ENCODE results near the gene PCGF6. TPM values are rescaled to one million over a fixed set of nuclear protein-coding genes. Genes with fewer than 3 reads are reported as not detected.
"Not testable (repeated sequence)": the region's sequence is repeated elsewhere in the genome, so short reads cannot be mapped to it uniquely, and the experiment has no call there.

The PCGF6 gene
- total and polyA plus RNA-seq, 2 donors (not counting 1 experiment from before 2014, with no cell fraction given) = 3.5 to 7.4 TPM

DNA sequence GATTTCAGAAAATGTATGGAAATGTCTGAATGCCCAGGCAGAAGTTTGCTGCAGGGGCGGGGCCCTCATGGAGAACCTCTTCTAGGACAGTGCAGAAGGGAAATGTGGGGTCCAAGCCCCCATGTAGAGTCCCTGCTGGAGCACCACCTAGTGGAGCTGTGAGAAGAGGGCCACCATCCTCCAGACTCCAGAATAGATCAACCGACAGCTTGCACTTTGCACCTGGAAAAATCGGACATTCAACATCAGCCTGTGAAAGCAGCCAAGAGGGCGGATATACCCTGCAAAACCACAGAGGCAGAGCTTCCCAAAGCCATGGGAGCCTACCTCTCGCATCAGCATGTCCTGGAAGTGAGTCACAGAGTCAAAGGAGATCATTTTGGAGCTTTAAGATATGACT, 91.0 kb downstream of the PCGF6 start:
- no peak overlapping the region for H3K4me2 ChIP-seq (replicated peaks; ENCODE audit: low read depth, low read length, poor library complexity, severe bottlenecking)
- ATAC-seq (ENCODE audit: low read depth) (no peak), DNase-seq (no peak)
- no peaks in the 10 kb centered on the region for H3K36me3 ChIP-seq (replicated peaks in 1 of 2; ENCODE audit: control extremely low read depth in 1 of 2, control insufficient read depth in 1 of 2, extremely low read depth in 1 of 2, insufficient read depth in 2 of 2, low read length in 1 of 2)
- no peaks in the 10 kb centered on the region for H3K4me1 ChIP-seq (ENCODE audit: control insufficient read depth in 2 of 2, insufficient read depth in 2 of 2, low read length in 2 of 2)
- Mint-ChIP-seq H3K4me3 (no peak overlapping the region), H3K27ac (no peak overlapping the region), H3K27me3 (peaks cover 29% of the 10 kb centered on the region), H3K4me1 (no peaks in the 10 kb centered on the region), H3K9me3 (ENCODE audit: insufficient read depth) (peaks cover 9% of the 10 kb centered on the region)
- ChIA-PET POLR2A (no interaction called here), CTCF (interaction anchor here (0.7 kb wide), 1 partner anchor 20 kb away, joined by 3 read pairs; no protein-coding TSS in a partner anchor)
- H3K9ac ChIP-seq (ENCODE audit: low read length) = no peak overlapping the region
- 100% methylated on average over 5 of the region's 5 CpGs for WGBS (ENCODE audit: insufficient coverage)
- no peaks in the 10 kb centered on the region for H3K79me2 ChIP-seq (ENCODE audit: control insufficient read depth, insufficient read depth, low read length)
- peaks cover 0 to 9% (median 4%) of the 10 kb centered on the region in 3 donors for H3K9me3 ChIP-seq (ENCODE audit: control extremely low read depth in 1 of 3, control insufficient read depth in 2 of 3, insufficient read depth in 1 of 3, low read length in 2 of 3)
- H3K27me3 ChIP-seq (replicated peaks in 1 of 4; ENCODE audit: control extremely low read depth in 1 of 4, control insufficient read depth in 3 of 4, insufficient read depth in 4 of 4, low read length in 3 of 4) = peaks cover 0 to 14% (median 2%) of the 10 kb centered on the region in 4 experiments
- no peak overlapping the region for H3K4me3 ChIP-seq (ENCODE audit: control extremely low read depth in 1 of 5, extremely low read depth in 1 of 5, insufficient read depth in 1 of 5, low read depth in 2 of 5, low read length in 4 of 5)
- intact Hi-C loops (cut with micrococcal nuclease) = no loop called here
- H2AFZ ChIP-seq (ENCODE audit: insufficient read depth, low read depth, low read length, poor library complexity, severe bottlenecking) = no peak overlapping the region
- TF ChIP-seq, protein P1, sequence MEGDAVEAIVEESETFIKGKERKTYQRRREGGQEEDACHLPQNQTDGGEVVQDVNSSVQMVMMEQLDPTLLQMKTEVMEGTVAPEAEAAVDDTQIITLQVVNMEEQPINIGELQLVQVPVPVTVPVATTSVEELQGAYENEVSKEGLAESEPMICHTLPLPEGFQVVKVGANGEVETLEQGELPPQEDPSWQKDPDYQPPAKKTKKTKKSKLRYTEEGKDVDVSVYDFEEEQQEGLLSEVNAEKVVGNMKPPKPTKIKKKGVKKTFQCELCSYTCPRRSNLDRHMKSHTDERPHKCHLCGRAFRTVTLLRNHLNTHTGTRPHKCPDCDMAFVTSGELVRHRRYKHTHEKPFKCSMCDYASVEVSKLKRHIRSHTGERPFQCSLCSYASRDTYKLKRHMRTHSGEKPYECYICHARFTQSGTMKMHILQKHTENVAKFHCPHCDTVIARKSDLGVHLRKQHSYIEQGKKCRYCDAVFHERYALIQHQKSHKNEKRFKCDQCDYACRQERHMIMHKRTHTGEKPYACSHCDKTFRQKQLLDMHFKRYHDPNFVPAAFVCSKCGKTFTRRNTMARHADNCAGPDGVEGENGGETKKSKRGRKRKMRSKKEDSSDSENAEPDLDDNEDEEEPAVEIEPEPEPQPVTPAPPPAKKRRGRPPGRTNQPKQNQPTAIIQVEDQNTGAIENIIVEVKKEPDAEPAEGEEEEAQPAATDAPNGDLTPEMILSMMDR (IDR thresholded peaks at IDR 0.05) = no peak
- no peak for TF ChIP-seq EZH2 (IDR thresholded peaks at IDR 0.05; ENCODE audit: borderline replicate concordance, insufficient read depth, low read depth, low read length, poor library complexity, severe bottlenecking)
- no peak overlapping the region for H3K27ac ChIP-seq (ENCODE audit: low read length in 2 of 2)
- H4K20me1 ChIP-seq (ENCODE audit: control insufficient read depth, insufficient read depth, low read length, poor library complexity, severe bottlenecking) = no peaks in the 10 kb centered on the region

DNA sequence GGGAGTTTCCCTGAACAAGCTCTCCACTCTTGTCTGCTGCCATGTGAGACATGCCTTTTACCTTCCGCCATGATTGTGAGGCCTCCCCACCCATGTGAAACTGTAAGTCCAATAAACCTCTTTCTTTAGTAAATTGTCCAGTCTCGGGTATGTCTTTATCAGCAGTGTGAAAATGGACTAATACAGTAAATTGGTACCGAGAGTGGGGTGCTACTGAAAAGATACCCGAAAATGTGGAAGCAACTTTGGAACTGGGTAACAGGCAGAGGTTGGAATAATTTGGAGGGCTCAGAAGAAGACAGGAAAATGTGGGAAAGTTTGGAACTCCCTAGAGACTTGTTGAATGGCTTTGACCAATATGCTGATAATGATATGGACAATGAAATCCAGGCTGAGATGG, 92.0 kb downstream of the PCGF6 start:
- H3K4me1 Mint-ChIP-seq; H3K27ac ChIP-seq (ENCODE audit: low read length in 2 of 2); H3K4me1 ChIP-seq (ENCODE audit: control insufficient read depth in 2 of 2, insufficient read depth in 2 of 2, low read length in 2 of 2); H3K9ac ChIP-seq (ENCODE audit: low read length); H3K9me3 Mint-ChIP-seq (ENCODE audit: insufficient read depth); CTCF ChIA-PET; H3K4me3 Mint-ChIP-seq; H3K36me3 ChIP-seq (replicated peaks in 1 of 2; ENCODE audit: control extremely low read depth in 1 of 2, control insufficient read depth in 1 of 2, extremely low read depth in 1 of 2, insufficient read depth in 2 of 2, low read length in 1 of 2); POLR2A ChIA-PET; H4K20me1 ChIP-seq (ENCODE audit: control insufficient read depth, insufficient read depth, low read length, poor library complexity, severe bottlenecking); H3K27ac Mint-ChIP-seq; intact Hi-C loops (cut with micrococcal nuclease); H3K79me2 ChIP-seq (ENCODE audit: control insufficient read depth, insufficient read depth, low read length); H2AFZ ChIP-seq (ENCODE audit: insufficient read depth, low read depth, low read length, poor library complexity, severe bottlenecking); ATAC-seq (ENCODE audit: low read depth); H3K9me3 ChIP-seq (ENCODE audit: control extremely low read depth in 1 of 3, control insufficient read depth in 2 of 3, insufficient read depth in 1 of 3, low read length in 2 of 3); DNase-seq; H3K4me3 ChIP-seq (ENCODE audit: control extremely low read depth in 1 of 5, extremely low read depth in 1 of 5, insufficient read depth in 1 of 5, low read depth in 2 of 5, low read length in 4 of 5); H3K4me2 ChIP-seq (replicated peaks; ENCODE audit: low read depth, low read length, poor library complexity, severe bottlenecking): not testable (repeated sequence)
- peaks cover 0 to 14% (median 2%) of the 10 kb centered on the region in 4 experiments for H3K27me3 ChIP-seq (replicated peaks in 1 of 4; ENCODE audit: control extremely low read depth in 1 of 4, control insufficient read depth in 3 of 4, insufficient read depth in 4 of 4, low read length in 3 of 4)
- 92% methylated on average over 2 of the region's 4 CpGs for WGBS (ENCODE audit: insufficient coverage)
- peaks cover 29% of the 10 kb centered on the region for H3K27me3 Mint-ChIP-seq

Measured in B cell (primary cell).